ENCODE results near the gene NPR2.

NPR2 gene

GRCh38 chr9:35841645-35841900 is 50.2 kb downstream of the NPR2 start:
- TF ChIP-seq CTCF (IDR thresholded peaks at IDR 0.05; ENCODE audit: low read depth, low read length, missing control alignments), result no peak
- no peak for DNase-seq (ENCODE audit: extremely low read depth, low read depth)

GRCh38 chr9:35842020-35842745 is 50.8 kb downstream of the NPR2 start:
- no peak for TF ChIP-seq CTCF (IDR thresholded peaks at IDR 0.05; ENCODE audit: low read depth, low read length, missing control alignments)
- DNase-seq (ENCODE audit: extremely low read depth, low read depth), result no peak
- H3K4me3 ChIP-seq (replicated peaks; ENCODE audit: low read depth, low read length), result no peak overlapping the region

More at GRCh38 chr9:35841645-35841900, 50.2 kb downstream of the NPR2 start:
- H3K4me3 ChIP-seq (replicated peaks; ENCODE audit: low read depth, low read length), result no peak overlapping the region

- no peak for TF ChIP-seq CTCF (IDR thresholded peaks at IDR 0.05; ENCODE audit: low read depth, low read length, missing control alignments)
- DNase-seq (ENCODE audit: extremely low read depth, low read depth), result no peak
- no peak overlapping the region for H3K4me3 ChIP-seq (replicated peaks; ENCODE audit: low read depth, low read length)
These were observed 51.4 kb downstream of the NPR2 start for GRCh38 chr9:35842795-35843194.

GRCh38 chr9:35844628-35845270 is 53.4 kb downstream of the NPR2 start:
- no peak overlapping the region for H3K4me3 ChIP-seq (replicated peaks; ENCODE audit: low read depth, low read length)
- no peak for TF ChIP-seq CTCF (IDR thresholded peaks at IDR 0.05; ENCODE audit: low read depth, low read length, missing control alignments)
- DNase-seq (ENCODE audit: extremely low read depth, low read depth), result peak; percentile 65

GRCh38 chr9:35845824-35846771 is 54.7 kb downstream of the NPR2 start:
- DNase-seq (ENCODE audit: extremely low read depth, low read depth), result no peak
- no peak overlapping the region for H3K4me3 ChIP-seq (replicated peaks; ENCODE audit: low read depth, low read length)
- no peak for TF ChIP-seq CTCF (IDR thresholded peaks at IDR 0.05; ENCODE audit: low read depth, low read length, missing control alignments)

GRCh38 chr9:35847792-35848572 is 56.6 kb downstream of the NPR2 start:
- DNase-seq (ENCODE audit: extremely low read depth, low read depth), result peak; percentile 58
- H3K4me3 ChIP-seq (replicated peaks; ENCODE audit: low read depth, low read length), result no peak overlapping the region
- no peak for TF ChIP-seq CTCF (IDR thresholded peaks at IDR 0.05; ENCODE audit: low read depth, low read length, missing control alignments)

All from HFF-Myc (cell line).